ENCODE measurements around the gene TUSC2.

DNA sequence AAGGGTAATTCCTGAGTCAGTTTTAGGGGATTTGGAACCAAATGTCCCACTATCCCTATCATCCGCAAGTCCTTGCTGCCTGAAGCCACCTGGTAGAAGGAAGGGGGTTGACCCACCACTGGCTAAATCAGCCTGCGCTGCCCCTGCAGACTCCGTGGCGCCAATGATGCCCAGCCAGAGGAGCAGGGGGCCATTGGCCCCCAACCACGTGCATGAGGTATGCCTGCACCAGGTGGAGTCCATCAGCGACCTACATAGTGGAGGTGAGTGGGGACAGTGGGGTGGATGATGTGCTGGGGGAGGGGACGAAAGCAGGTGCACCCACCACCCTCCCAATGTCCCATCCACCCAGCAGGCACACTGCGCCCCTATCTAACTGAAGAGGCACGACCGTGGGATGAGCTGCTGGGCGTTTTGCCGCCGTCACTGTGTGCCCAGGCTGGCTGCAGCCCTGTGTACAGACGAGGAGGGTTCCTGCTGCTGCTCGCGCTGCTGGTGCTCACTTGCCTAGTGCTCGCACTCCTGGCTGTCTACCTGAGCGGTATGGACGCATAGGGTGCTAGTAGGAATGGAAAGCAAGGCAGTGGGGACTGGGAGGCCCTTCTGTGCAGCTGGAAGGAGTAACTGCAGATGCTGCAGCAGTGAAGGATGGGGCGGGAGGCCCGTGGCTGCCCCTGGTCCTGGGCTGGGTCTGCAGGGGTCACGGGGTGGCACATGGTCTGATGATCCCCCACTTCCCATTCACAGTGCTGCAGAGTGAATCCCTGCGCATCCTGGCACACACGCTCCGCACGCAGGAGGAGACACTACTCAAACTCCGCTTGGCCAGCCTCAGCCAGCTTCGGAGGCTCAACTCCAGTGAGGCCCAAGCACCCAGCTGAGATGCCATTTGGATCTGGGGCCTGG is 41.4 kb downstream of the TUSC2 start:
- TF ChIP-seq, protein P1, sequence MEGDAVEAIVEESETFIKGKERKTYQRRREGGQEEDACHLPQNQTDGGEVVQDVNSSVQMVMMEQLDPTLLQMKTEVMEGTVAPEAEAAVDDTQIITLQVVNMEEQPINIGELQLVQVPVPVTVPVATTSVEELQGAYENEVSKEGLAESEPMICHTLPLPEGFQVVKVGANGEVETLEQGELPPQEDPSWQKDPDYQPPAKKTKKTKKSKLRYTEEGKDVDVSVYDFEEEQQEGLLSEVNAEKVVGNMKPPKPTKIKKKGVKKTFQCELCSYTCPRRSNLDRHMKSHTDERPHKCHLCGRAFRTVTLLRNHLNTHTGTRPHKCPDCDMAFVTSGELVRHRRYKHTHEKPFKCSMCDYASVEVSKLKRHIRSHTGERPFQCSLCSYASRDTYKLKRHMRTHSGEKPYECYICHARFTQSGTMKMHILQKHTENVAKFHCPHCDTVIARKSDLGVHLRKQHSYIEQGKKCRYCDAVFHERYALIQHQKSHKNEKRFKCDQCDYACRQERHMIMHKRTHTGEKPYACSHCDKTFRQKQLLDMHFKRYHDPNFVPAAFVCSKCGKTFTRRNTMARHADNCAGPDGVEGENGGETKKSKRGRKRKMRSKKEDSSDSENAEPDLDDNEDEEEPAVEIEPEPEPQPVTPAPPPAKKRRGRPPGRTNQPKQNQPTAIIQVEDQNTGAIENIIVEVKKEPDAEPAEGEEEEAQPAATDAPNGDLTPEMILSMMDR (IDR thresholded peaks at IDR 0.05; ENCODE audit: low read length), result no peak
- no peak for TF ChIP-seq EZH2 (IDR thresholded peaks at IDR 0.05; ENCODE audit: borderline replicate concordance, low read length)
